HUES48 (cell line): Measurements from ENCODE around the gene VDAC2.
"Not testable (repeated sequence)": the region's sequence is repeated elsewhere in the genome, so short reads cannot be mapped to it uniquely, and the experiment has no call there.

ENCODE experiments used
- H3K27ac ChIP-seq: one replicate; pipeline ENCODE4 v1.7.0; 2013; ENCODE audit warnings: low read depth, low read length, inconsistent platforms
- H3K27me3 ChIP-seq: 2 replicates; pipeline ENCODE4 v1.6.1; 2013; ENCODE audit warnings: mild to moderate bottlenecking, low read length; ENCODE audit not compliant: control insufficient read depth, insufficient read depth
- H3K36me3 ChIP-seq: 2 replicates; pipeline ENCODE4 v1.6.1; 2013; ENCODE audit warnings: low read length; ENCODE audit not compliant: control insufficient read depth, insufficient read depth
- H3K4me1 ChIP-seq: 2 replicates; pipeline ENCODE4 v1.6.1; 2013; ENCODE audit warnings: mild to moderate bottlenecking, low read length; ENCODE audit not compliant: control insufficient read depth, insufficient read depth
- H3K4me3 ChIP-seq: 2 replicates; pipeline ENCODE4 v1.5.1; 2013; ENCODE audit warnings: mild to moderate bottlenecking, low read depth, low read length
- H3K9ac ChIP-seq: 2 replicates; pipeline ENCODE4 v1.6.1; 2013; ENCODE audit warnings: mild to moderate bottlenecking, low read depth, low read length, moderate library complexity
- H3K9me3 ChIP-seq: 2 replicates; pipeline ENCODE4 v1.6.1; 2013; ENCODE audit warnings: low read length; ENCODE audit not compliant: control insufficient read depth, insufficient read depth

VDAC2 gene

DNA sequence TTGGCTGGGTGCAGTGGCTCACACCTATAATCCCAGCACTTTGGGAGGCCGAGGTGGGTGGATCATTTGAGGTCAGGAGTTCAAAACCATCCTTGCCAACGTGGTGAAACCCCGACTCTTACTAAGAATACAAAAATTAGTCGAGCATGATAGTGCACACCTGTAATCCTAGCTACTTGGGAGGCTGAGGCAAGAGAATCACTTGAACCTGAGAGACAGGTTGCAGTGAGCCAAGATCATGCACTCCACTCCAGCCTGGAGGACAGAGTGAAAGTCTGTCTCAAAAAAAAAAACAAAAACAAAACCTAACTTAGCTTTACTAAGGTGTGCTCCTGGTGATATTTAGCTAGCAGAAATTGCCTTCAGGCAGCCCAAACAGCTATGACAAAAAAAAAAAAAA, 24.3 kb upstream of the VDAC2 start:
- no peak overlapping the region for H3K27ac ChIP-seq
- no peaks in the 10 kb centered on the region for H3K36me3 ChIP-seq
- H3K4me1 ChIP-seq = peaks cover 5% of the 10 kb centered on the region
- H3K4me3 ChIP-seq = no peak overlapping the region
- H3K9ac ChIP-seq = no peak overlapping the region
- no peaks in the 10 kb centered on the region for H3K9me3 ChIP-seq
- no peaks in the 10 kb centered on the region for H3K27me3 ChIP-seq

DNA sequence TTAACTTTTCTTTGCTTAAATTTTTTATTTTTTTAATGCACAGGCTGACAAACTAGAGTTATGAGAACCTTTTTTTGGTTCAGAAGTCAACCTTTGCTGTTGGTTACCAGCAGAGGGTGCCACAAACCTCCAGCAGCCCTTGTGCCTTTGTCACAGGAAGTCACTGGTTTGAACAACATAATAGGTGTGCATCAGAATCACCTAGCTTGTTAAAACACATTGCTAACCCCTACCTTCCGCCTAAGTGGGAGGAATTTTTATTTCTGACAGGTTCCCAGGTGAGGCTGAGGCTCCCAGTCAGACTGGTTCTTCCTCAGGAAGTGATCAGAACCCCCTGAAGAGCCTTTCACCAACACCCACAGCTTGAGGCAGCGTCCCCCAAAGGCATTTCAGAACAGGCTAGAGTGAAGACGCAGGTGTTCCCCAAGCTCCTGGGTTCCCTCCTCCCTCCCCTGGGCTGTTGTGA, 22.6 kb upstream of the VDAC2 start:
- 0 out of 2 replicates have a peak overlapping the region, but pooled peaks have one; percentile 1 for H3K9ac ChIP-seq
- no peak overlapping the region for H3K4me3 ChIP-seq
- no peaks in the 10 kb centered on the region for H3K27me3 ChIP-seq
- peaks cover 5% of the 10 kb centered on the region for H3K4me1 ChIP-seq
- no peaks in the 10 kb centered on the region for H3K36me3 ChIP-seq
- H3K27ac ChIP-seq = peak overlapping the region; percentile 72
- H3K9me3 ChIP-seq = no peaks in the 10 kb centered on the region

DNA sequence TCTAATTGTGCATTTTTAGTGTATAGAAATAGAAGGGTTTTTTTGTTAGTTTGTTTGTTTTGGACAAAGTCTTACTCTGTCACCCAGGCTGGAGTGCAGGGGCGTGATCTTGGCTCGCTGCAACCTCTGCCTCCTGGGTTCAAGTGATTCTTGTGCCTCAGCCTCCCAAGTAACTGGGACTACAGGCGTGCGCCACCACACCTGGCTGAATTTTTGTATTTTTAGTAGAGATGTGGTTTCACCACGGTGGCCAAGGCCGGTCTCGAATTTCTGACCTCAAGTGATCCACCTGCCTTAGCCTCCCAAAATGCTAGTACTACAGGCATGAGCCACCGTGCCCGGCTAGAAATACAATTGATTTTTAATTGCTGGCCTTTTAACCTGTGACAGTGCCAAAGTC, 22.1 kb upstream of the VDAC2 start:
- not testable (repeated sequence) for H3K4me1 ChIP-seq, H3K27me3 ChIP-seq, H3K9ac ChIP-seq, H3K4me3 ChIP-seq, H3K36me3 ChIP-seq, H3K9me3 ChIP-seq
- H3K27ac ChIP-seq = peak overlapping the region; percentile 72

DNA sequence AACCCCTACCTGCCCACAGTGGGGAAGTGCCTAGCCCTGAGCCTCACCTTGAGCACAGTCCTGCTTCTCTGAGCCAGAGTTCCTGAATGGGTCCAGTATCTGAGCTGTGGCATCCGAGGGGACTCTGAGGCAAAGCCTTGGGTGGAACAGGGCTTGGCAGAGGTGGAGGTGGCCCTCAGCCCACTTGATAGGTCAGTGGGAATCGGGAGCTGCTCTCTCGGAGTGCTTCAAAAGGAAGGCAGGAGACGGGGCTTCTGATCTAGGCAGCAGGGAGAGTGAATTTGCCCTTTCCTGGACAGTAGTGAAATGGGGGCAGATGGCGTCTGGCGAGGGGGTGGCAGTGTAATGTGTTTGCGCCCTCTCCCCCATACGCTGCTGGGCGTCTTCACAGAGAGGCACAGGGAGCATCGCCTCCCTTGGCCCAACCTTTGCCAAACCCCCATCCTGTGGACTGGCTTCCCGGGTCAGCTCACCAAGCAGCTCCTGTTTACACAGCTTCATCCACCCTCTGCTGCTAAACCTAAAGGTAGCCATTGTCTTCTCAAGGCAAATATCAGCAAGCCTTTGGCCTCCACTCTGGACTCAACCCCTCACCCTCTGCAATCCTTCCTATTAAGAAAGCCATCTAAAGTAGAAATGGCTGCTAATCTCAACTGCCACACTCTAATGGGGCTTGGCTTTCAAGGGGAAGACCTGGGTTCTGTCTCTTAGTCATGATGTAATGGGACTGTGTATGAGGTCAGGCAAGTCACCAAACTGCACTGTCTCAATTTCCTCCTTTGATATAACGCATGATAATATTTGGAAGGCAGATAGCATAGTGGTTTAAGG, 21.1 kb upstream of the VDAC2 start:
- Histone ChIP-seq H3K9ac (no peak overlapping the region), H3K4me1 (peaks cover 5% of the 10 kb centered on the region), H3K27ac (no peak overlapping the region), H3K4me3 (no peak overlapping the region), H3K9me3 (no peaks in the 10 kb centered on the region), H3K27me3 (no peaks in the 10 kb centered on the region), H3K36me3 (no peaks in the 10 kb centered on the region)

DNA sequence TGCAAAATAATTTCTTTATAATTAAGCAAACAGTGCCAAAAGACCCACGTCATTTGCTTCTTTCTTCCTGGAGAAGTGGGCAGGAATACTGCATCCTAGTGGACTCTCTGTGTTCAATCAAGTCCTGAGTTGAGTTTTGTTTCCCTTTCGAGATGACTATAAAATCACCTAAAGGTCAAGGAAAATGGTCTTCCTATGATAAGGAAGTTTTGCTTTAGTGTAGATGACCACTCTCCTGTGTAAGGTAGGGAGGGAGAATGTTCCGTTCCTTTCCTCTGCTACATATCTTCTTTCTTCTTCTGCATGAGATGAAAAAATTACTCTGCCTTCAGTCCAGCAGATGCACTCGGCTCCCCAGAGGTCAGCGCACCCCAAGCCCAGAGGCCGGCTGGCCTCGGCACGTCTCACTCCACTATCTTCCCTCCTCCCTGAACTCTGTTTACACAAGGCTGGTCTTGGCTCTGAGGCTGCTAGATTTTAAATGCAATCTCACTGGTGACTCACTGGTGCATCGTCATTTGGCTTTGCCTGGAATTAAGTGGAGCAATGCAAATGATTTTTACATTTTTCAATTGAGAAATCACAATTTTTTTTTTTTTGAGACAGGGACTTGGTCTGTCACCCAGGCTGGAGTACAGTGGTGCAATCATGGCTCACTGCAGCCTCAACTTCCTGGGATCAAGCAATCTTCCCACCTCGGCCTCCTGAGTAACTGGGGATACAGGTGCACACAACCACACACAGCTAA, 18.6 kb upstream of the VDAC2 start:
- Histone ChIP-seq H3K9me3 (no peaks in the 10 kb centered on the region), H3K4me3 (no peak overlapping the region), H3K27ac (no peak overlapping the region)

DNA sequence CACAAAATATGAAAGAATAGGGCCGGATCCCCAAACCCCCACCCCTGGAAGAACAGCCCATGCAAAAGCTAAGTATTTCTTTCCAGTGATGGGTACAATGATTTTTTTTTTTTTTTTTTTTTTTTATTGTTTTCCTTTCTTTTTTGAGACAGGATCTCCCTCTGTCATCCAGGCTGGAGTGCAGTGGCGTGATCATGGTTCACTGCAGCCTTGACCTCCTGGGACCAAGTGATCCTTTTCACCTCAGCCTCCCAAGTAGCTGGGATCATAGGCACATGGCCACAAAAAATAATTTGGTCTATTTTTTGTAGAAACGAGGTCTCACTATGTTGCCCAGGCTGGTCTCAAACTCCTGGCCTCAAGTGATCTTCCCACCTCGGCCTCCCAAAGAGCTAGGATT, 16.0 kb upstream of the VDAC2 start:
- H3K4me1 ChIP-seq, H3K27ac ChIP-seq, H3K4me3 ChIP-seq, H3K36me3 ChIP-seq, H3K9me3 ChIP-seq, H3K27me3 ChIP-seq, H3K9ac ChIP-seq: not testable (repeated sequence)

More for the DNA sequence above, 18.6 kb upstream of the VDAC2 start:
- Histone ChIP-seq H3K4me1 (peaks cover 5% of the 10 kb centered on the region), H3K9ac (no peak overlapping the region), H3K36me3 (no peaks in the 10 kb centered on the region), H3K27me3 (no peaks in the 10 kb centered on the region)

DNA sequence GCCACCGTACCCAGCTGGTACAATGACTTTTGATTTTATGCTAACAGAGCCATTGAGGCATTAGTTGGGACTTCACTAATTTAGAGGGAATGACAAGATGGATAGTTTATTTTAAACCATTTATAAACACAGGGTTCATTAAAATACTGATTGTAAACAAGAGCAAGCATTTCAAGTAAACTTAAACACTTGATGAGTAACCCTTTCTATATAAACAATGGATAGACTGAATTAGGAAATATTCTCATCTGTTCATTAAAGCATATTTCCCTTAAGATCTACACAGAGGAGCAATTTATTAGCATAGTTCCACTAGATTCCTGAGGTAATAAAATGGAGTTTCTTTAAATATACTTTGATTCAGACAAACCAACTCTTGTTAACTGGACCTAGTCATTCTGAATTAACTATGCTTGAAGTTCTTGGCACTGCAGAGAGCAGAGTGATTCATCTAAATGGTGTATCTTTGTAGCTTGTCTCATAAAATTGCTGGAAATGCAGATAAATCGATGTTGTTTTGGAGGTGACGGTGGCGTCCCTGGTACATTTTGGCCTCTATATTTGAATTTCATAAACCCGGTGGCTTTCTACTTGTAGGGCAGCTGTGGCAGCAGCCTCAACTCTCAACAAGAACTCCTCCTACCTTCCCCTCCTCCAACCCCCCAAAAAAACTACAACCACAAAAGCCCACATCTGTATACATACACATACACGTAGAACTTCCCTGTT, 15.4 kb upstream of the VDAC2 start:
- H3K9ac ChIP-seq = no peak overlapping the region
- no peaks in the 10 kb centered on the region for H3K36me3 ChIP-seq

DNA sequence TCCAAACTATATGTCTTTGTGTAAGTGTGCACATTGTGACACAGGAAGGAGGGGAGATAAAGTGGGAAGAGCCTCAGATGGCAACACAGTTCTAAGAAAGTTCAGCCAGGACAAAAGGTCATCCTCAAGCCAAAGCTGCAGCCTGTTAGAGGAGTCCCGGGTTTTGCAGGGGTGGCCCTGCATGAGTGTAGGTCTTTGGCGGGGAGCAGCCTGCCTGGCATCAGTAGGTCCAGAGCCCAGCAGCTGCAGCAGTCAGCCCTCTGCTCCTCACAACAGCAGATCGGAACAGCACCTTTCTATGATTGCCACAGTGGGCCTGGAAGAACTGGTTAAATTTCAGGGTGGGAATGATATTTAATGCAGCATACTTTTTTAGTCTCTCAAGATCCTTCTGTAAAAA, 13.5 kb upstream of the VDAC2 start:
- H3K4me3 ChIP-seq = no peak overlapping the region
- no peak overlapping the region for H3K27ac ChIP-seq
- no peak overlapping the region for H3K9ac ChIP-seq
- H3K9me3 ChIP-seq = no peaks in the 10 kb centered on the region
- no peaks in the 10 kb centered on the region for H3K27me3 ChIP-seq
- H3K4me1 ChIP-seq = no peaks in the 10 kb centered on the region
- no peaks in the 10 kb centered on the region for H3K36me3 ChIP-seq

More for the DNA sequence above, 15.4 kb upstream of the VDAC2 start:
- H3K27me3 ChIP-seq = no peaks in the 10 kb centered on the region
- no peak overlapping the region for H3K4me3 ChIP-seq
- no peaks in the 10 kb centered on the region for H3K4me1 ChIP-seq
- H3K9me3 ChIP-seq = no peaks in the 10 kb centered on the region
- H3K27ac ChIP-seq = no peak overlapping the region

DNA sequence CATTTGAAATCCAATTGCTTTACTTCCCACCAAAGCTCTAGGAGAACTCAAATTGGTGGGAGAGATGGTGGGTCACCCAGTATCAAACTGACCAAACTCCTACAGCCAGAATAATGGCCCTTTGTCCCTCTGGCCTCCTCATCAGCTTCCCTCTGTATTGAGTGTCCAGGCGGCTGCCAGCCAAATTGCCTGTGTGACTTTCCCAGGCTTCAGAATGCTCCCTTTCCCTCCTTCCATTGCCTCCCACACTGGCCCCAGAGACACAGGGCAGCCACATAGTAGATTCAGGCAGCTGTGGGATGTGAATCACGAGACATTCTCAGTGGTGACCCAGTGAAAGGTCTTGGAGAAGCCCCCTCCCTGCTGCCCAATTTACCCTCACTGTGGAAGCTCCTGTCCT, 12.7 kb upstream of the VDAC2 start:
- no peaks in the 10 kb centered on the region for H3K27me3 ChIP-seq
- no peak overlapping the region for H3K27ac ChIP-seq
- H3K4me1 ChIP-seq = no peaks in the 10 kb centered on the region
- no peak overlapping the region for H3K9ac ChIP-seq
- H3K4me3 ChIP-seq = no peak overlapping the region
- H3K36me3 ChIP-seq = no peaks in the 10 kb centered on the region
- no peaks in the 10 kb centered on the region for H3K9me3 ChIP-seq

DNA sequence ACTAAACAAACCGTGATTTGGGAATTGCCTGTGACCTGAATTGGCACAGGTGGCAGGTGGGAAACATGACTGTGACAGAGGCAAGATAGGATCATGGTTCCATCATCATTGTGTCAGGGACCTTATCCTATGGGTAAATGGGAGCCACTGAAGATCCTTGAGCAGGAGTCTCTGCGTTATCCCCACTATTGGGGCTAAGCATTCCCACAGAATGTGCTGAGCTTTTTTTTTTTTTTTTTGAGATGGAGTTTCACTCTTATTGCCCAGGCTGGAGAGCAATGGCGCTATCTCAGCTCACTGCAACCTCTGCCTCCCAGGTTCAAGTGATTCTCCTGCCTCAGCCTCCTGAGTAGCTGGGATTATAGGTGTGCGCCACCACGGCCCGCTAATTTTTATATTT, 10.6 kb upstream of the VDAC2 start:
- H3K4me1 ChIP-seq, H3K9me3 ChIP-seq, H3K27ac ChIP-seq, H3K27me3 ChIP-seq, H3K36me3 ChIP-seq, H3K9ac ChIP-seq, H3K4me3 ChIP-seq: not testable (repeated sequence)
